ENCODE measurements around the gene GMDS.

The GMDS gene

DNA sequence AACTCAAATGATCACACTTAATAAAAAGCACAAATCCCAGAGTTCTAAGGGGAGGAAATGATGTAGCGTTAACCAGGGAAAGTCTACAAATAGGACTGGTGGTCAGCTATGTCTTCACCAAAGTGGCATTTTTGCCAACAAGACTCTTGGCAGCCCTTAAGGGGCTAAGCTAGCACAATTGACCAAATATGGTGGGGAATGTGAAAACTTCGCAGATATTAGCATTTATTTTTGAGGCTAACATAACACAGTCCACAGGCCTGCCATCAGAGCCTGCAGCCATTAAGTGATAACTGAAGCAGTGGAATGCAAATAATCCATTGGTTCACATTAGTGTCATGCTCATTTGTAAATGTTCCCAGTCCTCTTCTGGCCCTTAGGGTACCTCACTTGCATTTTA, 361.1 kb downstream of the GMDS start:
- TF ChIP-seq, protein P1, sequence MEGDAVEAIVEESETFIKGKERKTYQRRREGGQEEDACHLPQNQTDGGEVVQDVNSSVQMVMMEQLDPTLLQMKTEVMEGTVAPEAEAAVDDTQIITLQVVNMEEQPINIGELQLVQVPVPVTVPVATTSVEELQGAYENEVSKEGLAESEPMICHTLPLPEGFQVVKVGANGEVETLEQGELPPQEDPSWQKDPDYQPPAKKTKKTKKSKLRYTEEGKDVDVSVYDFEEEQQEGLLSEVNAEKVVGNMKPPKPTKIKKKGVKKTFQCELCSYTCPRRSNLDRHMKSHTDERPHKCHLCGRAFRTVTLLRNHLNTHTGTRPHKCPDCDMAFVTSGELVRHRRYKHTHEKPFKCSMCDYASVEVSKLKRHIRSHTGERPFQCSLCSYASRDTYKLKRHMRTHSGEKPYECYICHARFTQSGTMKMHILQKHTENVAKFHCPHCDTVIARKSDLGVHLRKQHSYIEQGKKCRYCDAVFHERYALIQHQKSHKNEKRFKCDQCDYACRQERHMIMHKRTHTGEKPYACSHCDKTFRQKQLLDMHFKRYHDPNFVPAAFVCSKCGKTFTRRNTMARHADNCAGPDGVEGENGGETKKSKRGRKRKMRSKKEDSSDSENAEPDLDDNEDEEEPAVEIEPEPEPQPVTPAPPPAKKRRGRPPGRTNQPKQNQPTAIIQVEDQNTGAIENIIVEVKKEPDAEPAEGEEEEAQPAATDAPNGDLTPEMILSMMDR (IDR thresholded peaks at IDR 0.05; ENCODE audit: borderline replicate concordance, insufficient read depth, low read depth, low read length) = no peak
- H3K4me3 ChIP-seq (ENCODE audit: low read depth, low read length) = no peak overlapping the region

DNA sequence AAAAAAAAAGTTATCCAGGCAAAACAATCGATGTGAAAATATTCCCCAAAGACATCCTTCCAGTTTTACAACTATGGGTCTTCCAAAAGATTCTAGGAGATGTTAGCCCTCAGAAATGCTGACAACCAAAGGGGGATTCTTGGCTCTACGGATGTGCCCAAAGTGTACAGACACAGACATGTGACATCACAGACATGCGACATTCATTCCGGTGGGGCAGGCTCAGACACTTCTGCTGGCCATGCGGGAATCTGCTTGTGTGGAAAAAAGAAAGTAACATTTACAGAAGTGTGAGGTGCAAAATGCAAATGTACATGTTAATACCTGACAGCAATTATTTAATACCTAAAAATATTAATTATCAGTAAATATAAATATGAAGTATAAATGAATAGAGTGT, 367.1 kb downstream of the GMDS start:
- no peak overlapping the region for H3K4me3 ChIP-seq (ENCODE audit: low read depth, low read length)
- TF ChIP-seq, protein P1 (IDR thresholded peaks at IDR 0.05; ENCODE audit: borderline replicate concordance, insufficient read depth, low read depth, low read length) = no peak

DNA sequence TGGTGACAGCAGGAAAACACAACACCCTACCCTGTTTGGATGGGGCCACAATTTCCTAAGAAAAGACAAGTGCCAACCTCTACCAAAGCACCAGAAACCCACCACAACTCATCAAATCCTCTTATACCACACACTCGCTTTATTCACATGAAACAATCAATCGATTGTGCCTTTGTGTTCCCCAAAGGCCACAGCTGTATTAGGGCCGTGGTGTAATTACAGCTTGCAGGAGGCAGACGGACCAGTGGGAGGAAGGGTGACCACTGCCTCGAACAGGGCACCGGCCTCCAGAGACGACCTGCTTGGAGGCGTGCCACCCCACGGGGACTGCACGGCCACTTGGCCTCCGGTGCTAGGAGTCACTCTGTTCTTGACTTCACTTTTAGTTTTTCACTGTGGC, 371.6 kb downstream of the GMDS start:
- TF ChIP-seq, protein P1 (IDR thresholded peaks at IDR 0.05; ENCODE audit: borderline replicate concordance, insufficient read depth, low read depth, low read length) = no peak

DNA sequence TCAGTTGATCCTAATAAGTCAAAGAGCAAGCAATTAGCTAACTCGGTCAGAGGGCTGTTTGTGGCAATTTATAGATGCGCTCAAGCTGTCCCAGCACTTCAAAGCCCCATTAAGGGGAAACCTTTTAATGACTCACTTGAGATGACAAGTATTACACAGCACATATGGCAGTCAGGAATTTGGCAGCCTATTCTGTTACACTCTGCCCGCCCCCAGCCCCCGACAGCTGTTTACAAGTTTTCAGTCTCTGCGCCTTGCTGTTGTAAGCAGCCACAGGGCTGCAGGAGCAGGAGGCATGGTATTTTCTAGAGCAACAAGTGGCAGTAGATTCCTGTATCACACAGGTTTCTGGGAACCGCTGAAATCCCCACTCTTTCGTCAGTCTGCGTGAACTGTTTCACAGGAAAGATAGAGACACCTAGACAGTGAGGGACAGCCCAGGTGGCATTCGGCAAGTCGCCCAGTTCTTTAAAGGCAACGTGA, 372.7 kb downstream of the GMDS start:
- no peak overlapping the region for H3K4me3 ChIP-seq (ENCODE audit: low read depth, low read length)
- TF ChIP-seq, protein P1 (IDR thresholded peaks at IDR 0.05; ENCODE audit: borderline replicate concordance, insufficient read depth, low read depth, low read length) = no peak

More for the DNA sequence above, 371.6 kb downstream of the GMDS start:
- no peak overlapping the region for H3K4me3 ChIP-seq (ENCODE audit: low read depth, low read length)

DNA sequence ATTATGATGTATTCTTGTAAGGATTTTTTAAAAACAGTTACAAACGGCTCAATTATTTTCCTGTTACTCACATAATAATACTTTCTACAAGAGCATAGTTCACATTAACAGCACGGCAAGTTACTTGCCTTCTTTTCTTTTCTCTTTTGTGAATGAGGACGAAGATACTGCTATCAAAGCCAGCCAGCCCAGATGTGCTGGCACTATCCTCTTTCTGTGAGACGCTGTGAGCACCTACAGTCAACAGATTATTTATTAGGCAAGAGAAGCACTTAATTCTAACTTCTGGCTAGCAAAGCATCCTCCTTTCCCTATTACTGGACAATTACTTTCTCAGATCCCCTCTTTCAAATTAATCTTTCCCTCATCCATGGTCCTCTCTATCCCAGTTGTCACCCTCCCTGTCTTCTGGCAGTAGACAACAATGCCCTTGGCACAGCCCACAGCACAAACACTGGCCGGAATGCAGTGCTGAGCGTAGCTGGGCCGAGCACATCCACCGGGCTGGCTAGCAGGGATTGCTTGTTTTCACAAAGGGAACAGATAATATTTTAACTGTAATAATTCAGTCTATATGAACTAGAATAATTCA, 373.6 kb downstream of the GMDS start:
- TF ChIP-seq, protein P1 (IDR thresholded peaks at IDR 0.05; ENCODE audit: borderline replicate concordance, insufficient read depth, low read depth, low read length) = no peak
- H3K4me3 ChIP-seq (ENCODE audit: low read depth, low read length) = no peak overlapping the region

DNA sequence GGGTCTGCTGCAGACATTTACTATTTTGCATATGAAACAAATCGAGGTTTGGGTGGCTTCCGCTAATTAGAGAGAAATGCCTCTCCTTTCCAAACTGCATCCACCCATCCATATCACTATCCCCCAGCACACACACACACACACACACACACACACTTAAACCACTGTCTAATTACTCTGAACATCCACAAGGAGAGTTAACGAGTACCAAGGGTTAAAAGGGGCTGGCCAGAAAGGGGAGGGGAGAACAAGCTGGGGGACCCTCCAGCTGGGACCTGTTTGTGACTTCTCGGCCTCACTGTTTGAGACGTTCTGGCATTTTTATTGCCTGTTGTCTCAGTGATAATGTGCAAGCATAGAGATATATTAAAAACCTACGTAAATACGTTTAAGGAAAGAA, 374.5 kb downstream of the GMDS start:
- H3K4me3 ChIP-seq (ENCODE audit: low read depth, low read length) = no peak overlapping the region
- TF ChIP-seq, protein P1 (IDR thresholded peaks at IDR 0.05; ENCODE audit: borderline replicate concordance, insufficient read depth, low read depth, low read length) = no peak

DNA sequence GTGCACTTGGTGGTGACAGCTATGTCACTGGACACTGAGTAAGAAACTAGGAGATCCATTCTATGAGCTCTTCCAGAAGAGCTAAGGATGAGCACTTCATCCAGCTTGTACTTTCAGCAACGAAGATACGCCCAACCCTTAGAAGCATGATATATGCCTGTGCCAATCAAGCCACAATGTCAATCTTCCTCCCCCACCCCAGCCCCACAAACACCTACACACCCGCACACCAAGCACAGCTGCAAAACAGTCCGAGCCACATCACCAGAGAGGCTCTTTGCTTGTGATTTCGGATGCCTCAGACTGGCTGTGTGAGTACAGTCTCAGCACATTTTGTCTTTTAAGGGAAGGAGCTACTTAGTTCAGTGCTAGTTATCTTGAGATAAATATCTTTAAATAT, 375.2 kb downstream of the GMDS start:
- TF ChIP-seq, protein P1 (IDR thresholded peaks at IDR 0.05; ENCODE audit: borderline replicate concordance, insufficient read depth, low read depth, low read length) = no peak
- H3K4me3 ChIP-seq (ENCODE audit: low read depth, low read length) = no peak overlapping the region
